HG03097 (cell line): ENCODE data around the gene SLC6A15.

Experiments used
- ATAC-seq: cut with Tn5 transposase; IDR thresholded peaks from one replicate; pipeline ENCODE4 v1.9.1; 2021; ENCODE audit not compliant: unreplicated experiment, low FRiP score

SLC6A15 gene

GRCh38 chr12:84912198-84913128, at the start of gene SLC6A15:
Gene SLC6A15 (minus strand): TSS chr12:84912799. CDS start chr12:84892120, 20,679 bp downstream.
- ATAC-seq = no peak

- ATAC-seq = no peak
These were observed 48.3 kb upstream of the SLC6A15 start for GRCh38 chr12:84960918-84961317.

- no peak for ATAC-seq
These were observed 42.7 kb upstream of the SLC6A15 start for GRCh38 chr12:84955298-84955697.

GRCh38 chr12:84954415-84954814, 41.8 kb upstream of the SLC6A15 start:
- ATAC-seq = no peak

- ATAC-seq = no peak
These were observed 38.5 kb upstream of the SLC6A15 start for GRCh38 chr12:84950971-84951546.

GRCh38 chr12:84946753-84947152, 34.2 kb upstream of the SLC6A15 start:
- no peak for ATAC-seq

GRCh38 chr12:84937415-84937814, 24.8 kb upstream of the SLC6A15 start:
- ATAC-seq = no peak

GRCh38 chr12:84929501-84929900, 16.9 kb upstream of the SLC6A15 start:
- ATAC-seq = no peak

- no peak for ATAC-seq
These were observed 12.4 kb upstream of the SLC6A15 start for GRCh38 chr12:84924981-84925380.

GRCh38 chr12:84922693-84923092, 10.1 kb upstream of the SLC6A15 start:
- ATAC-seq = no peak

- no peak for ATAC-seq
These were observed 7.7 kb upstream of the SLC6A15 start for GRCh38 chr12:84920331-84920730.

- no peak for ATAC-seq
These were observed 6.7 kb upstream of the SLC6A15 start for GRCh38 chr12:84919271-84919670.

- ATAC-seq = no peak
These were observed 523 bp upstream of the SLC6A15 start for GRCh38 chr12:84913129-84913515.

GRCh38 chr12:84911271-84912197, 1.1 kb downstream of the SLC6A15 start:
- no peak for ATAC-seq

- ATAC-seq = no peak
These were observed 1.9 kb downstream of the SLC6A15 start for GRCh38 chr12:84910549-84911241.

- ATAC-seq = no peak
These were observed 8.5 kb downstream of the SLC6A15 start for GRCh38 chr12:84904051-84904450.

- no peak for ATAC-seq
These were observed 21.3 kb downstream of the SLC6A15 start for GRCh38 chr12:84891106-84891838.

- ATAC-seq = no peak
These were observed 22.8 kb downstream of the SLC6A15 start for GRCh38 chr12:84889818-84890217.

- ATAC-seq = no peak
These were observed 23.7 kb downstream of the SLC6A15 start for GRCh38 chr12:84888861-84889260.

- no peak for ATAC-seq
These were observed 35.3 kb downstream of the SLC6A15 start for GRCh38 chr12:84877340-84877739.
